SK-N-SH treated with all-trans-retinoic acid at 6 μM for 48 hours (cell line): ENCODE measurements around the gene CCDC180.

Experiments
- ARNTL ChIP-seq: fragments of 450-650 bp; formaldehyde crosslinking; IDR thresholded peaks from 2 replicates; pipeline ENCODE4 v1.5.0; 2020; ENCODE audit warnings: low read depth, mild to moderate bottlenecking, moderate library complexity, borderline replicate concordance
- CSDC2 ChIP-seq: fragments of 250-450 bp; sonication (Bioruptor Pico); IDR thresholded peaks from 2 replicates; pipeline ENCODE4 v1.5.0; 2020; ENCODE audit warnings: mild to moderate bottlenecking, moderate library complexity
- ESRRG ChIP-seq: fragments of 250-450 bp; sonication (Bioruptor Pico); IDR thresholded peaks from 2 replicates; pipeline ENCODE4 v1.6.1; 2021; ENCODE audit warnings: mild to moderate bottlenecking
- GLIS3 ChIP-seq: fragments of 250-450 bp; sonication (Bioruptor Pico); IDR thresholded peaks from 2 replicates; pipeline ENCODE4 v1.5.0; 2020; ENCODE audit warnings: mild to moderate bottlenecking, moderate library complexity
- OSR1 ChIP-seq: fragments of 250-450 bp; sonication (Bioruptor Pico); IDR thresholded peaks from 2 replicates; pipeline ENCODE4 v1.8.0; 2022; ENCODE audit warnings: moderate library complexity, mild to moderate bottlenecking, inconsistent platforms
- PPARA ChIP-seq: fragments of 250-450 bp; sonication (Bioruptor Pico); IDR thresholded peaks from 2 replicates; pipeline ENCODE4 v1.5.0; 2020; ENCODE audit warnings: mild to moderate bottlenecking, borderline replicate concordance
- SNAI2 ChIP-seq: fragments of 250-450 bp; sonication (Bioruptor Pico); IDR thresholded peaks from 2 replicates; pipeline ENCODE4 v1.5.0; 2020; ENCODE audit warnings: mild to moderate bottlenecking, moderate library complexity
- TCF4 ChIP-seq: fragments of 250-450 bp; sonication (Bioruptor Pico); IDR thresholded peaks from 2 replicates; pipeline ENCODE4 v1.8.0; 2021; ENCODE audit warnings: mild to moderate bottlenecking, moderate library complexity, borderline replicate concordance
- ZC3H10 ChIP-seq: fragments of 250-450 bp; sonication (Bioruptor Pico); IDR thresholded peaks from 2 replicates; pipeline ENCODE4 v1.5.1; 2021; ENCODE audit warnings: mild to moderate bottlenecking, moderate library complexity
- ZFP30 ChIP-seq: fragments of 450-650 bp; formaldehyde crosslinking; IDR thresholded peaks from 2 replicates; pipeline ENCODE4 v1.5.0; 2022; ENCODE audit warnings: mild to moderate bottlenecking, moderate library complexity
- TF ChIP-seq, protein P1 (sequence below): fragments of 250-450 bp; sonication (Bioruptor Pico); IDR thresholded peaks from 2 replicates; pipeline ENCODE4 v1.5.1; 2020; ENCODE audit warnings: low read depth, mild to moderate bottlenecking, moderate library complexity
- TF ChIP-seq, protein P2 (sequence below): fragments of 250-450 bp; sonication (Bioruptor Pico); IDR thresholded peaks from 2 replicates; pipeline ENCODE4 v1.8.0; 2021; ENCODE audit warnings: low read depth, mild to moderate bottlenecking, moderate library complexity, borderline replicate concordance
- TF ChIP-seq, protein P3 (sequence below): fragments of 250-450 bp; sonication (Bioruptor Pico); IDR thresholded peaks from 2 replicates; pipeline ENCODE4 v1.8.0; 2020; ENCODE audit warnings: mild to moderate bottlenecking, moderate library complexity, borderline replicate concordance

DNA sequence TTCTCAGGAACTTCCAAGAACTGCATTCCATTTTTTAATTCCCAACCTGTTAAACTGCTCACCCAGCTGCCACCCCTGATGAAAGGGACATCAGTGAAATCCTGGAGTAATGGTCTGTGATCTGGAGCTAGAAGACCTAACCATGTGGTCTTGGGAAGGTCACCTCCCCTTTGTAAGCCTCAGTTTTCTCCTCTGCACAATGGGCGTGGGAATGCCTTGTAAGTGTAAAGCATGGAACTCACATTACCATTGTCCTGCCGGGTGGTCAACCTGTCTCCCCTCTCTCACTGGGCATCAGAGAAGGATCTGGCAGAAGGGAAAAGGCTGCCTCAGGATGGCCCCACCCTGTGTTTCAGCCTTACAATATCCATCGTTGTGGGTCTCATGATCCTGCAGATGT lies 15.3 kb upstream of the CCDC180 start:
- TF ChIP-seq TCF4 (CRISPR knock-in tag): no peak
- no peak for TF ChIP-seq SNAI2 (CRISPR knock-in tag)
- no peak for TF ChIP-seq ZC3H10
- TF ChIP-seq, protein P1, sequence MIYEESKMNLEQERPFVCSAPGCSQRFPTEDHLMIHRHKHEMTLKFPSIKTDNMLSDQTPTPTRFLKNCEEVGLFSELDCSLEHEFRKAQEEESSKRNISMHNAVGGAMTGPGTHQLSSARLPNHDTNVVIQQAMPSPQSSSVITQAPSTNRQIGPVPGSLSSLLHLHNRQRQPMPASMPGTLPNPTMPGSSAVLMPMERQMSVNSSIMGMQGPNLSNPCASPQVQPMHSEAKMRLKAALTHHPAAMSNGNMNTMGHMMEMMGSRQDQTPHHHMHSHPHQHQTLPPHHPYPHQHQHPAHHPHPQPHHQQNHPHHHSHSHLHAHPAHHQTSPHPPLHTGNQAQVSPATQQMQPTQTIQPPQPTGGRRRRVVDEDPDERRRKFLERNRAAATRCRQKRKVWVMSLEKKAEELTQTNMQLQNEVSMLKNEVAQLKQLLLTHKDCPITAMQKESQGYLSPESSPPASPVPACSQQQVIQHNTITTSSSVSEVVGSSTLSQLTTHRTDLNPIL: no peak
- no peak for TF ChIP-seq ZFP30 (CRISPR knock-in tag)
- TF ChIP-seq ESRRG (CRISPR knock-in tag): no peak
- no peak for TF ChIP-seq OSR1 (CRISPR knock-in tag)
- TF ChIP-seq PPARA (CRISPR knock-in tag): no peak
- TF ChIP-seq, protein P2, sequence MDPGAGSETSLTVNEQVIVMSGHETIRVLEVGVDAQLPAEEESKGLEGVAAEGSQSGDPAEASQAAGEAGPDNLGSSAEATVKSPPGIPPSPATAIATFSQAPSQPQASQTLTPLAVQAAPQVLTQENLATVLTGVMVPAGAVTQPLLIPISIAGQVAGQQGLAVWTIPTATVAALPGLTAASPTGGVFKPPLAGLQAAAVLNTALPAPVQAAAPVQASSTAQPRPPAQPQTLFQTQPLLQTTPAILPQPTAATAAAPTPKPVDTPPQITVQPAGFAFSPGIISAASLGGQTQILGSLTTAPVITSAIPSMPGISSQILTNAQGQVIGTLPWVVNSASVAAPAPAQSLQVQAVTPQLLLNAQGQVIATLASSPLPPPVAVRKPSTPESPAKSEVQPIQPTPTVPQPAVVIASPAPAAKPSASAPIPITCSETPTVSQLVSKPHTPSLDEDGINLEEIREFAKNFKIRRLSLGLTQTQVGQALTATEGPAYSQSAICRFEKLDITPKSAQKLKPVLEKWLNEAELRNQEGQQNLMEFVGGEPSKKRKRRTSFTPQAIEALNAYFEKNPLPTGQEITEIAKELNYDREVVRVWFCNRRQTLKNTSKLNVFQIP (CRISPR knock-in tag): no peak
- TF ChIP-seq CSDC2 (CRISPR knock-in tag): no peak
- TF ChIP-seq, protein P3, sequence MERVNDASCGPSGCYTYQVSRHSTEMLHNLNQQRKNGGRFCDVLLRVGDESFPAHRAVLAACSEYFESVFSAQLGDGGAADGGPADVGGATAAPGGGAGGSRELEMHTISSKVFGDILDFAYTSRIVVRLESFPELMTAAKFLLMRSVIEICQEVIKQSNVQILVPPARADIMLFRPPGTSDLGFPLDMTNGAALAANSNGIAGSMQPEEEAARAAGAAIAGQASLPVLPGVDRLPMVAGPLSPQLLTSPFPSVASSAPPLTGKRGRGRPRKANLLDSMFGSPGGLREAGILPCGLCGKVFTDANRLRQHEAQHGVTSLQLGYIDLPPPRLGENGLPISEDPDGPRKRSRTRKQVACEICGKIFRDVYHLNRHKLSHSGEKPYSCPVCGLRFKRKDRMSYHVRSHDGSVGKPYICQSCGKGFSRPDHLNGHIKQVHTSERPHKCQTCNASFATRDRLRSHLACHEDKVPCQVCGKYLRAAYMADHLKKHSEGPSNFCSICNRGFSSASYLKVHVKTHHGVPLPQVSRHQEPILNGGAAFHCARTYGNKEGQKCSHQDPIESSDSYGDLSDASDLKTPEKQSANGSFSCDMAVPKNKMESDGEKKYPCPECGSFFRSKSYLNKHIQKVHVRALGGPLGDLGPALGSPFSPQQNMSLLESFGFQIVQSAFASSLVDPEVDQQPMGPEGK: no peak
- TF ChIP-seq ARNTL (CRISPR knock-in tag): no peak
- TF ChIP-seq GLIS3 (CRISPR knock-in tag): no peak
